GM23248 (cell line): ENCODE data around the gene FRRS1L. TPM values are rescaled to one million over a fixed set of nuclear protein-coding genes. Genes with fewer than 3 reads are reported as not detected.

Experiments
- DNase-seq: peaks from one replicate; pipeline ENCODE4 v3.0.0-alpha.2; 2015
- H2AFZ ChIP-seq: fragments of 200-600 bp; sonication (generic); 2 replicates; pipeline ENCODE4 v1.6.1; 2016; ENCODE audit warnings: antibody characterized with exemption
- H3F3A ChIP-seq: fragments of 200-600 bp; sonication (generic); 2 replicates; pipeline ENCODE4 v1.6.1; 2016; ENCODE audit warnings: mild to moderate bottlenecking, antibody characterized with exemption, mixed run types; ENCODE audit not compliant: insufficient read depth
- H3K27ac ChIP-seq: fragments of 200-600 bp; sonication (generic); 2 replicates; pipeline ENCODE4 v1.5.1; 2016; ENCODE audit warnings: mild to moderate bottlenecking
- H3K27me3 ChIP-seq: fragments of 200-600 bp; sonication (generic); replicated peaks from 2 replicates; pipeline ENCODE4 v1.6.1; 2016; ENCODE audit warnings: mild to moderate bottlenecking; ENCODE audit not compliant: insufficient read depth
- H3K36me3 ChIP-seq: fragments of 200-600 bp; sonication (generic); 2 replicates; pipeline ENCODE4 v1.6.1; 2016; ENCODE audit warnings: low read depth, mild to moderate bottlenecking
- H3K4me1 ChIP-seq: fragments of 200-600 bp; sonication (generic); 2 replicates; pipeline ENCODE4 v1.6.1; 2016; ENCODE audit warnings: mild to moderate bottlenecking; ENCODE audit not compliant: insufficient read depth
- H3K4me2 ChIP-seq: fragments of 200-600 bp; sonication (generic); one replicate; pipeline ENCODE4 v1.6.1; 2016; ENCODE audit warnings: mild to moderate bottlenecking; ENCODE audit not compliant: unreplicated experiment
- H3K4me3 ChIP-seq: fragments of 200-600 bp; sonication (generic); 2 replicates; pipeline ENCODE4 v1.5.1; 2016; ENCODE audit warnings: mild to moderate bottlenecking
- H3K79me2 ChIP-seq: fragments of 200-600 bp; sonication (generic); 2 replicates; pipeline ENCODE4 v1.6.1; 2016; ENCODE audit warnings: mild to moderate bottlenecking; ENCODE audit not compliant: insufficient read depth
- H3K9ac ChIP-seq: fragments of 200-600 bp; sonication (generic); 2 replicates; pipeline ENCODE4 v1.6.1; 2016; ENCODE audit warnings: mild to moderate bottlenecking
- H3K9me2 ChIP-seq: fragments of 200-600 bp; sonication (generic); 2 replicates; pipeline ENCODE4 v1.6.1; 2016; ENCODE audit warnings: mixed run types, mild to moderate bottlenecking, moderate library complexity; ENCODE audit not compliant: insufficient read depth
- H3K9me3 ChIP-seq: fragments of 200-600 bp; sonication (generic); one replicate; pipeline ENCODE4 v1.6.1; 2017; ENCODE audit warnings: low read depth
- H4K20me1 ChIP-seq: fragments of 200-600 bp; sonication (generic); 2 replicates; pipeline ENCODE4 v1.6.0; 2016; ENCODE audit not compliant: insufficient read depth
- EZH2 ChIP-seq: fragments of 200-600 bp; sonication (generic); IDR thresholded peaks from 2 replicates; pipeline ENCODE4 v1.6.1; 2018; ENCODE audit warnings: antibody characterized with exemption, mild to moderate bottlenecking; ENCODE audit not compliant: insufficient read depth, poor library complexity, severe bottlenecking
- EZH2phosphoT487 ChIP-seq: fragments of 200-600 bp; sonication (generic); IDR thresholded peaks from 2 replicates; pipeline ENCODE4 v1.6.1; 2018; ENCODE audit warnings: antibody characterized with exemption, moderate library complexity, mild to moderate bottlenecking, low read depth; ENCODE audit not compliant: insufficient read depth
- WGBS, 2 experiments: methylation state at CpG; one replicate each; pipeline ENCODE4 v1.1.6; 2015 to 2017; ENCODE audit warnings: low lambda C conversion rate in 2 of 2, low coverage in 1 of 2; ENCODE audit errors: missing lambda C conversion rate in 2 of 2; 5-methylcytosine and 5-hydroxymethylcytosine counted together
- in situ Hi-C: fragments of 300-500 bp; cut with MboI; formaldehyde crosslinking; loops from 2 replicates; pipeline ENCODE4 v1.15.0; 2020
- polyA plus RNA-seq: library from polyadenylated mRNA; unstranded; fragments of >200 nt; fragmentation: Nextera tagmentation; extraction: Ambion mirVana; gene quantifications from 2 replicates; pipeline ENCODE4 v1.2.1, GENCODE V29; 2016
- total RNA-seq: library from RNA; depleted of rRNA; stranded (reverse); fragments of >200 nt; shearing (Covaris generic); gene quantifications from 2 replicates; pipeline ENCODE4 v1.2.3, GENCODE V29; 2014

Gene FRRS1L
- total and polyA plus RNA-seq, 2 experiments from 2014 or later, result not detected

GRCh38 chr9:109101810-109102209 lies 65.2 kb downstream of the FRRS1L start:
- WGBS, 2 experiments, result 81 to 90% methylated on average over 3 of the region's 3 CpGs
- Histone ChIP-seq H3K27ac (0 out of 2 replicates have a peak overlapping the region, but pooled peaks have one; percentile 8), H4K20me1 (no peaks in the 10 kb centered on the region), H3F3A (peaks cover 43% of the 10 kb centered on the region), H3K4me1 (peaks cover 34% of the 10 kb centered on the region), H3K79me2 (peaks cover 91% of the 10 kb centered on the region), H3K36me3 (no peaks in the 10 kb centered on the region), H3K9me3 (no peaks in the 10 kb centered on the region), H3K4me2 (peak overlapping the region; percentile 22), H3K9ac (no peak overlapping the region), H2AFZ (no peak overlapping the region), H3K9me2 (no peaks in the 10 kb centered on the region), H3K27me3 (no peaks in the 10 kb centered on the region), H3K4me3 (no peak overlapping the region)
- in situ Hi-C loops, result no loop called here
- TF ChIP-seq EZH2 (no peak), EZH2phosphoT487 (no peak)
- peak; percentile 47 for DNase-seq

DNA sequence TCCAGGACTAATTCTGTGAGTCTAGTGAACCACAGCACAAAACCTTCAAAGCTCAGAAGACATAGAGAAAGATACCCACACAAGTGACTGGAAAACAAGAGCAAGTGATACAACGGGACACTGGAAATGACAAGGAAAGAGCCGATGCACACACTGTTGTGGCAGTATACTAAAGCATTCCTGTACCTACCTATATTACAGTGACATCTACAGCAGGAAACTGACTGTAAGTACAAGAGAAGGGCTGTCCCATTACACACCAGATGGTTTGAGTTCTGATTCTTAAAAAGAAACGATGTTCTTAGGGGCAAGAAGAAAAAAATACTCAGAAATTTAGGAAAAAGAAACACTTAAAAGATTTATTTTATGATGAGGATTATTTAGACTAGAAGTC lies 65.8 kb downstream of the FRRS1L start:
- no peaks in the 10 kb centered on the region for H3K27me3 ChIP-seq
- in situ Hi-C loops, result no loop called here

DNA sequence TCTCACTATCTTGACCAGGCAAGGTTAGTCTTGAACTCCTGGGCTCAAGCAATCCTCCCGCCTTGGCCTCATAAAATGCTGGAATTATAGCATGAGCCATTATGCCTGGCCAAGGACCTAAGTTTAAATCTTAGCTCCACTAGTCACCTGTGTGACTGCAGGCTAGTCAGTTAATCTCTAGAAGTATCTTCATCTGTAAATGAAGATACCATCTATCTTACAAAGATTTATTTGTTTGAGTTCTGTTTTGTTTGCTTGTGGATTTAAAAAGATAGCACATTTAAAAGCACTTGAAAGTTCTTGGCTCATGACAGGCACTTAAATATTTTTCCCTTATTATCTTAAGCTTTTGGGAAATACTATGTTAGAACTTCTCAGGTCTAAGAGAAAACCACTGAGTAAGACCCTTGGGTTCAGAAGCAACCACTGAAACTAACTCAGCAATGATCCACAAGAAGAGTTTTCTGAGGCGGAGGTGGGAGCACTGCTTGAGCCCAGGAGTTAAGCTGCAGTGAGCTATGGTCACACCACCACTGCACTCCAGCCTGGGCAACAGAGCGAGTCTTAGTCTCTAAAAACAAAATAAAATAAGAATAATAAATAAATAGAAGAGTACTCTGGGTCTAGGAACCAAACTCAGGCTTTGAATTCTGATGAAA lies 66.4 kb downstream of the FRRS1L start:
- Histone ChIP-seq H3F3A (peaks cover 39% of the 10 kb centered on the region), H3K4me1 (peaks cover 32% of the 10 kb centered on the region), H4K20me1 (no peaks in the 10 kb centered on the region), H3K9ac (no peak overlapping the region), H3K27ac (no peak overlapping the region), H3K27me3 (no peaks in the 10 kb centered on the region), H3K9me2 (no peaks in the 10 kb centered on the region), H3K79me2 (peaks cover 92% of the 10 kb centered on the region), H3K4me2 (no peak overlapping the region), H3K4me3 (no peak overlapping the region), H3K9me3 (no peaks in the 10 kb centered on the region), H3K36me3 (no peaks in the 10 kb centered on the region), H2AFZ (no peak overlapping the region)
- in situ Hi-C loops, result no loop called here
- DNase-seq, result no peak
- TF ChIP-seq EZH2, result no peak
- TF ChIP-seq EZH2phosphoT487, result no peak
- WGBS, 2 experiments, result 96 to 100% methylated on average over 3 of the region's 3 CpGs

More for the DNA sequence above, 65.8 kb downstream of the FRRS1L start:
- Histone ChIP-seq H3K9me2 (no peaks in the 10 kb centered on the region), H3K4me2 (no peak overlapping the region), H4K20me1 (no peaks in the 10 kb centered on the region), H3K27ac (no peak overlapping the region), H2AFZ (no peak overlapping the region), H3F3A (peaks cover 39% of the 10 kb centered on the region), H3K4me3 (no peak overlapping the region), H3K79me2 (peaks cover 91% of the 10 kb centered on the region), H3K9ac (no peak overlapping the region), H3K9me3 (no peaks in the 10 kb centered on the region), H3K4me1 (peaks cover 32% of the 10 kb centered on the region), H3K36me3 (no peaks in the 10 kb centered on the region)
- 63 to 64% methylated on average over 3 of the region's 3 CpGs for WGBS, 2 experiments
- DNase-seq, result no peak
- no peak for TF ChIP-seq EZH2
- no peak for TF ChIP-seq EZH2phosphoT487

DNA sequence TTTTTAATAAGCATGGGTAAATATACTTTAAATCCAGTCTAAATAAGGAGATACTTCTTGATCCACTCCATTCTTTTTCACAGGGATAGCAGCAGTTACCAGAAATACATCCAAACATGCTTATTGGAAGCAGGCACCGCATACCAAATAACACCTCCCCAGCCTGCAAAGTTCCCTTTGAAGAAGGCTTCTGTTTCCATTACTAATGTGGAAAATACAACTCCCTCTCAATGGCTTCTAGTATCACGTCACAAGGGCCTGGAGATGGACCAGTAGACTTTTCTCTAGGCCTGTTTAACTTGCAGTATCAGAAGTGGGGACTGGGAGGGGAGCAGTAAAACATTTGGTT lies 68.1 kb downstream of the FRRS1L start:
- TF ChIP-seq EZH2 (no peak), EZH2phosphoT487 (no peak)
- 39 to 50% methylated on average over 2 of the region's 2 CpGs for WGBS, 2 experiments
- H3K4me2 ChIP-seq, result peak overlapping the region; percentile 48
- H3K9ac ChIP-seq, result peak overlapping the region; percentile 39
- peak overlapping the region; percentile 74 for H3K27ac ChIP-seq
- peaks cover 39% of the 10 kb centered on the region for H3F3A ChIP-seq
- peaks cover 92% of the 10 kb centered on the region for H3K79me2 ChIP-seq
- DNase-seq, result peak; percentile 52
- H3K9me3 ChIP-seq, result no peaks in the 10 kb centered on the region
- H3K27me3 ChIP-seq, result no peaks in the 10 kb centered on the region
- in situ Hi-C loops, result no loop called here
- H3K36me3 ChIP-seq, result no peaks in the 10 kb centered on the region
- no peaks in the 10 kb centered on the region for H3K9me2 ChIP-seq
- no peaks in the 10 kb centered on the region for H4K20me1 ChIP-seq
- H3K4me1 ChIP-seq, result peaks cover 32% of the 10 kb centered on the region
- peak overlapping the region; percentile 39 for H3K4me3 ChIP-seq
- H2AFZ ChIP-seq, result no peak overlapping the region
